ENCODE data around the gene RASGRF1. TPM values are rescaled to one million over a fixed set of nuclear protein-coding genes. Genes with fewer than 3 reads are reported as not detected.

The RASGRF1 gene
- total RNA-seq, 3 donors from 2014 or later = 0.22 to 0.35 TPM; not detected in 1

DNA sequence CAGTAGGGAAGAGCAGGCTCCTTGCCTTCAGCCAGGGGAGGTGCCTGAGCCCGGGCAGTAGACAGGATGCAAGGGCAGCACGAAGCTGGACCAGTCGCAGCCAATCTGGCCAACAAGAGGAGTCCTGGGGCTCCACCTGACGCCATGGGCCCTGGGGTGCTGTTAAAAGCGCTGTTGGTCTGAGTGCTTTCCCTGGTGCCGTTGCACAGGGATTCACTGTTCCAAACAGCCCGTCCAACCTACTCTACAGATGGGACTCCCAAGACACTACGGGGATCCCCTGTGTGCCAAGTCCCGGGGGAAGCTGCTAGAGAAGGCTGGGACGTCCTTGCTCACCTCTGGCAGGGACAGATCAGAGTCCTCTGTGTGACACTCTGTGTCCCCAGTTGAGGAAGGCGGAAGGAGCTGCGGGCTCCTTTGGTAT is 146.4 kb downstream of the RASGRF1 start:
- no peak for TF ChIP-seq CTCF (IDR thresholded peaks at IDR 0.05)

GRCh38 chr15:78943692-78944091 is 146.9 kb downstream of the RASGRF1 start:
- H3K9me3 ChIP-seq = no peaks in the 10 kb centered on the region
- no peaks in the 10 kb centered on the region for H3K36me3 ChIP-seq (ENCODE audit: low read depth)
- no peak for ATAC-seq
- DNase-seq = no peak
- TF ChIP-seq CTCF (IDR thresholded peaks at IDR 0.05) = no peak
- peaks cover 4% of the 10 kb centered on the region for H3K4me1 ChIP-seq (ENCODE audit: low read depth)
- H3K4me3 ChIP-seq = no peak overlapping the region
- intact Hi-C loops (cut with DNase I, micrococcal nuclease) = no loop called here

More for the DNA sequence above, 146.4 kb downstream of the RASGRF1 start:
- Histone ChIP-seq H3K9me3 (no peaks in the 10 kb centered on the region), H3K4me3 (peak overlapping the region; percentile 24), H3K4me1 (ENCODE audit: low read depth) (peaks cover 4% of the 10 kb centered on the region), H3K36me3 (ENCODE audit: low read depth) (no peaks in the 10 kb centered on the region)
- intact Hi-C loops (cut with DNase I, micrococcal nuclease) = no loop called here
- DNase-seq (peak in 2 of 3 donors; percentile 42 to 58), ATAC-seq (peak; percentile 56)

- no peaks in the 10 kb centered on the region for H3K9me3 ChIP-seq
- H3K4me1 ChIP-seq (ENCODE audit: low read depth) = peaks cover 4% of the 10 kb centered on the region
- TF ChIP-seq CTCF (IDR thresholded peaks at IDR 0.05) = no peak
- DNase-seq = no peak
- H3K4me3 ChIP-seq = no peak overlapping the region
- no peak for ATAC-seq
- intact Hi-C loops (cut with DNase I, micrococcal nuclease) = no loop called here
- no peaks in the 10 kb centered on the region for H3K36me3 ChIP-seq (ENCODE audit: low read depth)
These were observed 147.8 kb downstream of the RASGRF1 start for GRCh38 chr15:78942741-78943140.

DNA sequence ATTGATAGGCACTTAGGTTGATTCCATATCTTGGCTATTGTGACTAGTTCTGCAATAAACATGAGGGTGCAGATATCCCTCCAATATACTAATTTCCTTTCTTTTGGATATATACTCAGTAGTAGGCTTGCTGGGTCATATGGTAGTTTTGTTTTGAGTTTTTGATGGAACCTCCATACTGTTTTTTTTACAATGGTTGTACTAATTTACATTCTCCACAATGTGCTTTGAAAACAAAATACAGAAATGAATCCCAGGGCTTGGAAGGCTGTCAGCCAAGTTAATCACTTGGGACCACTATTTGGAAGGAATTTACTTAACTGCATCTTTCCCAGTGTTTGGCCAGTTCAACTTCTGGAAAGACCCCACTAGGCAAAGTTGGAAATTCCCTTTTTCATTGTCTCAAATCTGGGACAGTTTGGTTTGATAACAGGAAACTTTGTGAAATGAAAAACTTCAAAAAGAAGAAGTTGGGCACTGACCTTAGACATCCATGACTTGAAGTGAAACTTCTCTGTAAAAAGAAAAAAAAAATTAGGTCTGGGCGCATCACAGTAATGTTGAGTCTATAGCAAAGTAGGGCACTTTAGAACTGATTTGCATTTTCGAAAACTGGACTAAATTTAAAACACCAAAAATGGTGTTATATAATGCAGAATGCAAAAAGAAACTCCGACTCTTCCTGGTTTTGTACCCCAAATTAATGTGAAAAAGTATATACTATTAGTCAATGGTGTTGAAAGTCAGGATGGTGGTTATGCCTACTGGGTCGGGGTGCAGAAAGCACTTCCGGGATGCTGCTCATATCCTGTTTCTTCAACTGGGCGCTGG is 151.7 kb downstream of the RASGRF1 start:
- intact Hi-C loops (cut with DNase I, micrococcal nuclease) = no loop called here
- Histone ChIP-seq H3K4me3 (no peak overlapping the region), H3K9me3 (no peaks in the 10 kb centered on the region), H3K4me1 (ENCODE audit: low read depth) (no peaks in the 10 kb centered on the region), H3K36me3 (ENCODE audit: low read depth) (no peaks in the 10 kb centered on the region)
- ATAC-seq = peak; percentile 65
- no peak for TF ChIP-seq CTCF (IDR thresholded peaks at IDR 0.05)
- no peak for DNase-seq

DNA sequence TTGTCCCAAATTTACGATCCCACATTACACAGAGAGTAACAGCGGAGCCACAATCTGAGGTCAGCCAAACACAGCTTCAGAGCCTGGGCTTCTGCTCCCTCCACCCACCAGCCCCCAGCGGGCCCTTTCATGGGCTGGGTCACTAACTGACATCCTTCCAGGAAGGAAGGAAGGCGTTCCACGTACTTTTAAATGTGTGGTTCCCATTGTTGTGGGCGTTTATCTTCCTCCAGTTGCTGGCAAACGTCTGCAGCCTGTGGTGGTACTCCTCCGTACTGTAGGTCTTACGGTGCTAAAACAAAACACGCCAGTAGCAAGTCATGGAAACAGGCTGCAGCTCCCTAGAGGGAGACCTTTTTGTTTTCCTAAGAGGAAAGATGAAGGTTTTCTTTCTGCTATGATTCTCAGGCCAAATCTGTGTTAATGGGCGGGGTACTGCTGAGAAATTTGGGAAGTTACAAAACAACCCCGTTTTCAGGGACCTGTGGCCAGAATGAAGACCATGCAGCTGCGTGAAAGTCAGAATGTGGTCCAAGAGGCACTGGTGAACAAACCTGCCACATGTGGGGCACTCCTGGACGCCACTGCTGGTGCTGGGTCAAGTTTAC is 153.3 kb downstream of the RASGRF1 start:
- no peak for TF ChIP-seq CTCF (IDR thresholded peaks at IDR 0.05)
- DNase-seq = no peak
- H3K36me3 ChIP-seq (ENCODE audit: low read depth) = no peaks in the 10 kb centered on the region
- no peak overlapping the region for H3K4me3 ChIP-seq
- intact Hi-C loops (cut with DNase I, micrococcal nuclease) = no loop called here
- no peak for ATAC-seq
- H3K4me1 ChIP-seq (ENCODE audit: low read depth) = no peaks in the 10 kb centered on the region
- H3K9me3 ChIP-seq = no peaks in the 10 kb centered on the region
